Endothelial cell of umbilical vein (primary cell): Measurements from ENCODE around the gene PLEKHH3. TPM values are rescaled to one million over a fixed set of nuclear protein-coding genes. Genes with fewer than 3 reads are reported as not detected.

Experiments
- BruUV-seq: library from RNA; stranded (reverse); fragments of 400-500 nt; replicated peaks from 2 replicates; lab custom pipeline; 2021; lab: Mats Ljungman, UMichigan
- CTCF ChIA-PET: fragments of 300-600, 350-600 bp; sonication (Branson Sonifier 250); formaldehyde crosslinking; loops from one replicate; lab custom pipeline; 2021; ENCODE audit warnings: antibody characterized with exemption, inconsistent platforms; lab: Charles Lee
- POLR2A ChIA-PET: fragments of 300-600, 350-600 bp; sonication (Branson Sonifier 250); formaldehyde crosslinking; loops from one replicate; lab custom pipeline; 2021; ENCODE audit warnings: antibody characterized with exemption, inconsistent platforms; lab: Charles Lee
- DNase-seq: peaks from one replicate; pipeline ENCODE4 v3.0.0-alpha.2; 2011; ENCODE audit warnings: low read depth, low spot score
- FAIRE-seq: peaks from 2 replicates; lab custom pipeline; 2011; peaks lifted over from hg19 to GRCh38; lab: Jason Lieb, UNC
- H2AFZ ChIP-seq: 2 replicates; pipeline ENCODE4 v1.6.0; 2012; ENCODE audit warnings: low read depth, low read length, control low read depth, inconsistent platforms
- H3K27ac ChIP-seq: 2 replicates; pipeline ENCODE4 v1.5.1; 2011; ENCODE audit warnings: low read depth, mild to moderate bottlenecking, control low read depth, low read length, moderate library complexity; ENCODE audit not compliant: insufficient read depth
- H3K27me3 ChIP-seq, 2 experiments: 2 replicates each; pipeline versions ENCODE4 v1.6.0 to v1.6.1; 2011; ENCODE audit warnings: low read length in 2 of 2, mixed read lengths in 1 of 2; ENCODE audit not compliant: control insufficient read depth in 2 of 2, insufficient read depth in 2 of 2
- H3K36me3 ChIP-seq, 2 experiments: 2 replicates in 1 of 2; 3 replicates in 1 of 2; pipeline ENCODE4 v1.5.1; 2011; ENCODE audit warnings: low read length in 2 of 2, mild to moderate bottlenecking in 1 of 2, moderate library complexity in 1 of 2; ENCODE audit not compliant: control insufficient read depth in 2 of 2, insufficient read depth in 2 of 2; ENCODE audit errors: extremely low read depth in 1 of 2
- H3K4me1 ChIP-seq: 3 replicates; pipeline ENCODE4 v1.5.1; 2011; ENCODE audit warnings: mild to moderate bottlenecking, low read length; ENCODE audit not compliant: control insufficient read depth, insufficient read depth; ENCODE audit errors: extremely low read depth
- H3K4me2 ChIP-seq: 2 replicates; pipeline ENCODE4 v1.6.1; 2011; ENCODE audit warnings: low read length, control low read depth, mixed read lengths; ENCODE audit not compliant: insufficient read depth
- H3K4me3 ChIP-seq, 3 experiments: fragments of 200-600 bp in 1 of 3; sonication (generic), shearing (Covaris generic) in 1 of 3; replicated peaks in 1 of 3; 2 replicates each; pipeline ENCODE4 v1.5.1; 2011 to 2016; ENCODE audit warnings: control low read depth in 3 of 3, low read length in 3 of 3, mild to moderate bottlenecking in 2 of 3, inconsistent platforms in 1 of 3, low read depth in 1 of 3, moderate library complexity in 1 of 3; ENCODE audit not compliant: insufficient read depth in 1 of 3
- H3K79me2 ChIP-seq: 2 replicates; pipeline ENCODE4 v1.6.0; 2012; ENCODE audit warnings: low read length, inconsistent platforms; ENCODE audit not compliant: control insufficient read depth, insufficient read depth
- H3K9ac ChIP-seq: replicated peaks from 2 replicates; pipeline ENCODE3; 2011; ENCODE audit warnings: low read length, control low read depth; ENCODE audit not compliant: insufficient read depth; ENCODE audit errors: extremely low read depth
- H3K9me1 ChIP-seq: replicated peaks from 3 replicates; pipeline ENCODE4 v1.6.0; 2011; ENCODE audit warnings: mild to moderate bottlenecking, low read length; ENCODE audit not compliant: control insufficient read depth, insufficient read depth; ENCODE audit errors: extremely low read depth
- H3K9me3 ChIP-seq: replicated peaks from 2 replicates; pipeline ENCODE4 v1.5.1; 2012; ENCODE audit warnings: low read length, inconsistent platforms; ENCODE audit not compliant: control insufficient read depth, insufficient read depth
- H4K20me1 ChIP-seq: replicated peaks from 2 replicates; pipeline ENCODE3; 2011; ENCODE audit warnings: mild to moderate bottlenecking, low read length; ENCODE audit not compliant: control insufficient read depth, insufficient read depth; ENCODE audit errors: extremely low read depth
- EZH2 ChIP-seq: IDR thresholded peaks from 2 replicates; pipeline ENCODE4 v1.6.1; 2012; ENCODE audit warnings: borderline replicate concordance, low read depth, mild to moderate bottlenecking, moderate library complexity, low read length, inconsistent platforms; ENCODE audit not compliant: severe bottlenecking
- FOS ChIP-seq: IDR thresholded peaks from 2 replicates; pipeline ENCODE4 v1.6.1; 2011; ENCODE audit warnings: mild to moderate bottlenecking, low read length, moderate library complexity, borderline replicate concordance; ENCODE audit not compliant: insufficient read depth
- GATA2 ChIP-seq: IDR thresholded peaks from 2 replicates; pipeline ENCODE4 v1.7.0; 2011; ENCODE audit warnings: low read depth, mild to moderate bottlenecking, moderate library complexity, mixed read lengths, low read length; ENCODE audit not compliant: insufficient read length, insufficient read depth
- JUN ChIP-seq: IDR thresholded peaks from 2 replicates; pipeline ENCODE4 v1.6.1; 2011; ENCODE audit warnings: borderline replicate concordance, low read depth; ENCODE audit not compliant: insufficient read length, insufficient read depth
- MYC ChIP-seq: IDR thresholded peaks from one replicate; pipeline ENCODE4 v1.6.1; 2011; ENCODE audit warnings: mild to moderate bottlenecking, low read depth, low read length
- POLR2A ChIP-seq: IDR thresholded peaks from 2 replicates; pipeline ENCODE4 v1.6.1; 2012; ENCODE audit warnings: low read depth, mild to moderate bottlenecking, control low read depth, low read length
- POLR2AphosphoS5 ChIP-seq: IDR thresholded peaks from 2 replicates; pipeline ENCODE4 v1.6.1; 2012; ENCODE audit warnings: low read depth, mild to moderate bottlenecking, control low read depth, low read length, moderate library complexity; ENCODE audit not compliant: insufficient read depth
- dilution Hi-C: fragments of 300-500 bp; cut with MboI; formaldehyde crosslinking; loops from one replicate; pipeline ENCODE4 v1.15.0; 2019; ENCODE audit warnings: low sequenced_read_pairs; ENCODE audit not compliant: extremely low pct_ligation_motif_present
- intact Hi-C: fragments of 100-400 bp; cut with micrococcal nuclease; formaldehyde crosslinking; loops from one replicate; pipeline ENCODE4 v1.10.0; 2022
- polyA plus RNA-seq, 4 experiments: library from polyadenylated mRNA; depleted of rRNA in 3 of 4; stranded (reverse) in 3 of 4; unstranded in 1 of 4; fragments of >200 nt; gene quantifications; 2 replicates each; pipeline versions ENCODE4 v1.2.1 to v1.2.3, GENCODE V29; 2011 to 2012; ENCODE audit warnings: missing spikeins in 1 of 4
- total RNA-seq: library from RNA; stranded (reverse); gene quantifications from 2 replicates; pipeline ENCODE4 v1.2.3, GENCODE V29; 2021
- TF ChIP-seq, protein P1 (sequence below): IDR thresholded peaks from 2 replicates; pipeline ENCODE4 v1.6.1; 2011; ENCODE audit not compliant: insufficient read depth, insufficient read length
- TF ChIP-seq, protein P2 (sequence below), 2 donors: IDR thresholded peaks; 1 replicate in 1 of 2; 2 replicates in 1 of 2; pipeline ENCODE4 v1.5.1; 2011; ENCODE audit warnings: low read length in 2 of 2, mild to moderate bottlenecking in 2 of 2, moderate library complexity in 2 of 2, control low read depth in 1 of 2, inconsistent platforms in 1 of 2, low read depth in 1 of 2; ENCODE audit not compliant: insufficient read depth in 1 of 2; ENCODE audit errors: extremely low read depth in 1 of 2

PLEKHH3 gene
- total and polyA plus RNA-seq, 2 donors (not counting 3 experiments of a cell fraction or from before 2014, with no cell fraction given): 5.4 to 11.3 TPM

DNA sequence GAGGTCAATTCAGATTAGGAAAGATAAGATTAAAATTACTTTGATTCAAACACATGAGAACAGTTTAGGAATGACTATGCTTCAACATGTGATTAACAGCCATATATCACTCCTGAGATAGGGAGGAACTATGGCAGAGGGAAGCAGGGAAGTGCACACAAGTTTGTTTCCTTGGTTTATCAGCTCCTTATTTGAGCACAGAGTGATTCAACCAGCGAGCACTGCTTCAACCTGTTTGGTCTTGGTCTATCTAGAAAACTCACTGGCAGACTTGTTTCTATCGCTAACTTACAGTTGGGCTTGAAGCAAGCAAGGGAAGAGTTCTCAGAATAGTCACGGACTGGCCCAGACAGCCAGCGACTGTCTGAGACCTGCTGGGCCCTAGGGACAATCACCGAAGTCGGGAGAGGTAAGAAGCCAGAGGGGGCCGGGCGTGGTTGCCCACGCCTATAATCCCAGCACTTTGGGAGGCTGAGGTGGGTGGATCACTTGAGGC lies 43.8 kb downstream of the PLEKHH3 start:
- no peak for FAIRE-seq
- BruUV-seq: no TSS peak
- no peak for DNase-seq
- Histone ChIP-seq H3K4me3 (no peak overlapping the region), H4K20me1 (no peaks in the 10 kb centered on the region), H2AFZ (no peak overlapping the region), H3K27ac (no peak overlapping the region), H3K36me3 (no peaks in the 10 kb centered on the region), H3K9ac (no peak overlapping the region), H3K27me3 (no peaks in the 10 kb centered on the region), H3K4me1 (no peaks in the 10 kb centered on the region), H3K9me3 (no peaks in the 10 kb centered on the region), H3K9me1 (no peaks in the 10 kb centered on the region), H3K79me2 (no peaks in the 10 kb centered on the region), H3K4me2 (no peak overlapping the region)
- dilution Hi-C loops (no loop called here), intact Hi-C loops (no loop called here)
- TF ChIP-seq JUN: no peak
- TF ChIP-seq, protein P1, sequence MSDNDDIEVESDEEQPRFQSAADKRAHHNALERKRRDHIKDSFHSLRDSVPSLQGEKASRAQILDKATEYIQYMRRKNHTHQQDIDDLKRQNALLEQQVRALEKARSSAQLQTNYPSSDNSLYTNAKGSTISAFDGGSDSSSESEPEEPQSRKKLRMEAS: no peak
- no peak for TF ChIP-seq MYC
- no peak for TF ChIP-seq POLR2AphosphoS5
- no peak for TF ChIP-seq EZH2
- no peak for TF ChIP-seq POLR2A
- no peak for TF ChIP-seq FOS
- TF ChIP-seq, protein P2, sequence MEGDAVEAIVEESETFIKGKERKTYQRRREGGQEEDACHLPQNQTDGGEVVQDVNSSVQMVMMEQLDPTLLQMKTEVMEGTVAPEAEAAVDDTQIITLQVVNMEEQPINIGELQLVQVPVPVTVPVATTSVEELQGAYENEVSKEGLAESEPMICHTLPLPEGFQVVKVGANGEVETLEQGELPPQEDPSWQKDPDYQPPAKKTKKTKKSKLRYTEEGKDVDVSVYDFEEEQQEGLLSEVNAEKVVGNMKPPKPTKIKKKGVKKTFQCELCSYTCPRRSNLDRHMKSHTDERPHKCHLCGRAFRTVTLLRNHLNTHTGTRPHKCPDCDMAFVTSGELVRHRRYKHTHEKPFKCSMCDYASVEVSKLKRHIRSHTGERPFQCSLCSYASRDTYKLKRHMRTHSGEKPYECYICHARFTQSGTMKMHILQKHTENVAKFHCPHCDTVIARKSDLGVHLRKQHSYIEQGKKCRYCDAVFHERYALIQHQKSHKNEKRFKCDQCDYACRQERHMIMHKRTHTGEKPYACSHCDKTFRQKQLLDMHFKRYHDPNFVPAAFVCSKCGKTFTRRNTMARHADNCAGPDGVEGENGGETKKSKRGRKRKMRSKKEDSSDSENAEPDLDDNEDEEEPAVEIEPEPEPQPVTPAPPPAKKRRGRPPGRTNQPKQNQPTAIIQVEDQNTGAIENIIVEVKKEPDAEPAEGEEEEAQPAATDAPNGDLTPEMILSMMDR (IDR thresholded peaks at IDR 0.05; ENCODE audit: extremely low read depth in 1 of 2, insufficient read depth in 1 of 2, low read depth in 1 of 2, low read length in 2 of 2): no peak
- no peak for TF ChIP-seq GATA2
- CTCF ChIA-PET: interaction anchor here (1.0 to 1.4 kb wide), 4 partner anchors 9 to 34 kb away, joined by 3 to 4 read pairs (median 3); no protein-coding TSS in a partner anchor
- POLR2A ChIA-PET: no interaction called here
